HG03354 (cell line): Measurements from ENCODE around the gene PTPN20.

Experiments
- ATAC-seq: cut with Tn5 transposase; IDR thresholded peaks from one replicate; pipeline ENCODE4 v1.9.1; 2021; ENCODE audit warnings: mild to moderate bottlenecking; ENCODE audit not compliant: unreplicated experiment, poor library complexity, severe bottlenecking

PTPN20 gene

DNA sequence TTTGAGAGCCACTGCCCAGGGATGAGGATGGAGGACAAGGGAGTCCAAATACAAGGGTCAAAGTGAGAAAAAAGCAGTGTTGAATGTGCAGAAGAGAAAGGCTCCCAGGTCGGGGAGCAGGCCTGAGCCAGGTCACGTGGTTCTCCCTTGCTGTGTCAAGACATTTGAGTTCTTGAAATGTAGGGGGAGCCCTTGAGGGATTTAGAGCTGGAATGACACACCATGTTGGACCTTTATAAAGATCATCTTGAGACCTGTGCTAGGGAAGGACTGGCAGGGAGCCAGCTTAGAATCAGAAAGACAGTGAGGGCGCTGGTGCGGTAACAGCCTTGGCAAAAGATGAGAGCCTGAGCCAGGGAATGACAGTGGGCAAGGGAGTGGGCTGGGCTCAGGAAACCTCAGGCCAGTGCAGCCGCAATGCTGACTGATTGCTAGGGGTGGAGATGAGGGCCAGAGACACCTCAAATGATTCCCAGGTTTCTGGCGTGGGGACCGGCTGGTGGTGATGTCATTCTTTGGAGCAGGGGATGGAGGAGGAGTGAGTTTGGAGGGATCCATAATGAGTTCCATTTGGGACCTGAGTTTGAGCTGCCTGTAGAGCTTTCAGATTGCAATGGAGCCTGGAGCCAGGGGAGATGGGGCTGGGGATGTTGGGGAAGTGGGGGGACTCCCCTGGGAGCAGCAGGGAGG lies 120.1 kb downstream of the PTPN20 start:
- ATAC-seq = no peak

DNA sequence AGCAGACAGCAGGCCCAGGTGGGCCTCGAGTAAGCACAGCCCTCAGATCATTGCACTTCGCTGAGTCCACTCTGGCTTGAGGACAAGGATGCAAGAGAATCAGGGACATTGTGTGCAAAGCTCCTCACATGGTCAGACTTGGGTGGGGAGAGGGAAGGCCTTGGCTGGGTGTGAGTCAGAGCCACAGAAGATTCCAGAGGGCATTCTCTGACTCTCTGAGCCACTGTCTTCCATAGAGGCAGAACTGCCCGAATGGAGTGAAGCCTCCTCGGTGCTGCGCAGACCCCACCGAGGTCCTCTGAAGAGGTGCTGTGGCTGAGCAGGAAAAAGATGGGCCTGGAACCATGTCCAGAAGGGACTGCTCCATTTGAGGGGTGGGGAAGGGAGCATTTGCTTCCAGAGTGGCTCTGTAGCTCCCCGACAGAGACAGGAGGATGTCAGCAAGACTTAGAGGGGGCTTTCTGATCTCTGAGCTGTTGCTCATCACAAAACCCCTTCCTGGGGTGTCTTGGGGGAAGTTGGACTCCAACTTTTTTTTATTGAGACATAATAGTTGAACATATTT lies 120.8 kb downstream of the PTPN20 start:
- ATAC-seq = no peak

DNA sequence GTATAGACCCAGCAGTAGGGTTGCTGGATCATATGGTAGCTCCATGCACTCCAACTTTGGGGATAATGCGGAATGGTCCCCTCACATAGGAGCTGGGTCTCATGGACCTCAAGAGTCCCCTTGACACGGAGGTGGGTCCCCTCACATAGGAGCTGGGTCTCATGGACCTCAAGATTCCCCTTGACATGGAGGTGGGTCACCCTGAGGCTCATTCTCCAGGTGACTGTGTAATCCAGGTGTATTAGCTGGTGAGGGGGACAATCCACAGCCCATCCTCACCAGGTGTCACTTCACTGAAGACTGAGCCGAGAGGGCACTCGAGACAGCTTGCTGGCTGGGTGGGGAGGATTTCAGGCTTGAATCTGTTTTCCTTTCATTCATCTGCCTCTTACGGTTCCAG lies 121.9 kb downstream of the PTPN20 start:
- no peak for ATAC-seq

DNA sequence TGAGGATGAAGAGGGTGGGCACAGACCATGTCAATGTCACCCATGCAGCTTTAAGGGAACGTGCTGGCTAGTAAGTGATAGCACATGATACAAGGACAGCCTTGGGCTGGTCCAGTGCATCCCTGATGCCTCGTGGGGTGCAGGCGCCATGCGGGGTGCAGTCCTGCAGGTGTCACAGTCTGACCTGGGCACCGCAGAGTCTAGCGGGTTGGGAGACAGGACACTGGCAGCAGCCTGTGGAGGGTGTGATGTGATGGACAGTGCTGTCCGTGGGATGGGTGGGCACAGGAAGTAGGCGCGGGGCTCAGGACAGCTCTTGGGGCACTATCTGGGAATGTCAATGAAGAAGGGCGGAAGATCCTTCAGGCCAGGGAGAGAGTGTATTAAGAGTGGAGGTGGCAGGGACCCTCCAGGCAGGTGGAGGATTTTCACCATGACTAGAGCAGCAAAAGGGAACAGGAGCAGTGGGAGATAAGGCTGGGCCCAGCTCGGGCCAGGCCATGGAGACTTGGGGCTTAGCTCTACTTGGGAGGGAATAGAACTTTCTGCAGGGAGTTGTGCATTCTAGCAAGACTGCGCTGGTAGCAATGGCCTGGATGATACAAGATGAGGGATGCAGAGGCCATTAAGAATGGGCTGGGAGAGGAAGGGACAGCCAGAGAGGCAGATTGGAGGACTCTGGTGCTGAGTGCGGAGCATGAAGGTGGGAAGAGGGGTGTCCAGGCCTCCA lies 122.5 kb downstream of the PTPN20 start:
- no peak for ATAC-seq

DNA sequence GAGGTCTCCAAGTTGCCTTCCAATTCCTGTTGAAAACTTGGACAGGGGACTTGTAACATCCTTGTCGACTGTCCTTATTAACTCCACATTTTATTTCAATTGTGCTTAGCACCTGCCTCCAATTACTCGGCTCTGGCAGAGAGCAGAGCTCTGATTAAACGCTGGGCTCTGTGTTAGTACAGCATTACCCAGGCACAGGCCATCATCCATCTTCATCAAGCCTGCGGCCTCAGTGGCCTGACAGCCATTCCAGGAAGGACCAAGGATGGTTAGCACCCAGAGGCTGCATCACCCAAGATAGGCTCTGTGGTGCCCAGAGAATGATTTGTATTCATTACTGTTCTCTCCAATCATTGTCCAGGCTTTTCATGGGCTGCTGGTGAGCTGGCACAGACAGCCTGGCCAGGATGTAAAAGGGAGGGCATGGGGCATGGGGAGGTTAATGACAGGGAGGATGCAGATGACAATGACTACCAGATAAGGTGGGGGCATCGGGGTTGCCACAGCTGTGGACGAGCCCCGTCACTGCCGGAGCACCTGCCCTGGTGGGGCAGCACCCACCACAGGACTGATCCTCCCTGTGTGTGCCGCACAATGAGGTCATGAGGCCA lies 123.3 kb downstream of the PTPN20 start:
- no peak for ATAC-seq

DNA sequence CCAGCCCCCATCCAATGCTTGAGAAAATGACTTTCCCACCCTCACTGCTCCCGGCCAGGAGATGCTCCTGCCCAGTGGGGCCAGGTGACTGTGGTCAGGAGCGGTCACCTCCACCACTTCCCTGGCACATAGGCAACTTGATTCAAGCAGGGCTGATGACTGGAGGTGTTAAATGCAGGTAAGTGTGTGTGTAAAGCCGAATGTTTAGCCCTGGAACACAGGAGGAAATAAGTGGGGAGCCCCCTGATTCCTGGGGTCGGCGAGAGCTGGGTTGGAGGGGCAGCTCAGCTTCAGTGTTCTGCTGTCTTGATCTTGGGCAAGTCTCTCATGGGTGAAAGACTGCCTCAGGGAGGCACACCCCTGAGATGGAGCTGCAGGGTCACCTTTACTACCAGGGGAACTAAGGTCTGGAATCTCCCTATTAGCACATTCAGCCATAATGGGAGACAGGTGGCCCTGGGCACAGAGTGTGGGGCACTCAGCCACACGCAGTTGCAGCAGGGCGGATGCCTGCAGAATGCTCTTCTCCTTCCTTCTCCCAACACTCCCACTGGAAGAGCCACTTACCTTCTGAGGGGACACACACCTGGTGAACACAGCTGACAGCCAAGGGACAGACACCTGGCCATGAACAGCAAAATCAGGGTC lies 124.1 kb downstream of the PTPN20 start:
- no peak for ATAC-seq

DNA sequence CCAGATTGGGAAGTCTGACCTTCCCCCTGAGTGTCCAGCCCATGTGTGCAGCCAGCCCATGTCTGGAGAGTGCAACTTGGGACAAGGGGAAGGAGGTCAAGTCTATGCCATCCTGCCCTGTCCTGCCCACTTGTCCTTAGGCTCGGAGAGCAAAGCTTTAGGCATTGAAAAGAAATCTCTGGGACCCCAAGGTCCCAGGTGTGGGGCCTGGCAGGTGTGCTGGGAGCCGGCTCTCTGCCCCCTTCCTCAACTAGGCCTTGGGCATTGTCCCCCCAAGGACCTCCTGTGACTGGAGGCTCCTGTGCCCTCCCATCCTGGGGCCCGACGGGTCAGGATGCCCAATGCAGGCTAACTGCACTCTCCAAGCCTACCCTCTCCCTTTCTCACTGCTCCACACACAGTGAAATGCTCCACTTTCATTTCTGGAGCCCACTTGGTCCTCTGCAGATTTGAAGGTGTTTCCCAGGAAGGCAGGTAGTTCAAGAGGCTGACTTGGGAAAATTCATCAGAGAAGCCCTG lies 124.7 kb downstream of the PTPN20 start:
- no peak for ATAC-seq

DNA sequence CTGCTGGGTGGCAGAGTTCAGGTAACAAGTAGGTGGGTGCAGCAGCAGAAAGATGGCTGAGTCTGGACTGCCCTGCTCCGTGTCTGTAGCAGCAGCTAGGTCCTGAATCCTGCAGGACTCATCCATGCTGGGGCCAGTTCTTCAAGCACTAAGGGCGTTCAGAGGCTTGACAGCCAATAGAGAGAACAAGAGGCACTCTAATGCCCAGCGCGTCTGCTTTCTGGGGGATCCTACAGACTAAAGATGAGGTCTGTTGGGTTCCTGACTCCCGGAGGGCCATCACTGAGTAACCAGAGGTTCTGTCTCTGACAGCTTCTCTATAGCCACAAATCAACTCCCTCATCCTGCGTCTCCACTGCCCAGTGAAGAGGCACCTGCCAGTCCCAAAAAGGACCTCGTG lies 125.5 kb downstream of the PTPN20 start:
- ATAC-seq = no peak

DNA sequence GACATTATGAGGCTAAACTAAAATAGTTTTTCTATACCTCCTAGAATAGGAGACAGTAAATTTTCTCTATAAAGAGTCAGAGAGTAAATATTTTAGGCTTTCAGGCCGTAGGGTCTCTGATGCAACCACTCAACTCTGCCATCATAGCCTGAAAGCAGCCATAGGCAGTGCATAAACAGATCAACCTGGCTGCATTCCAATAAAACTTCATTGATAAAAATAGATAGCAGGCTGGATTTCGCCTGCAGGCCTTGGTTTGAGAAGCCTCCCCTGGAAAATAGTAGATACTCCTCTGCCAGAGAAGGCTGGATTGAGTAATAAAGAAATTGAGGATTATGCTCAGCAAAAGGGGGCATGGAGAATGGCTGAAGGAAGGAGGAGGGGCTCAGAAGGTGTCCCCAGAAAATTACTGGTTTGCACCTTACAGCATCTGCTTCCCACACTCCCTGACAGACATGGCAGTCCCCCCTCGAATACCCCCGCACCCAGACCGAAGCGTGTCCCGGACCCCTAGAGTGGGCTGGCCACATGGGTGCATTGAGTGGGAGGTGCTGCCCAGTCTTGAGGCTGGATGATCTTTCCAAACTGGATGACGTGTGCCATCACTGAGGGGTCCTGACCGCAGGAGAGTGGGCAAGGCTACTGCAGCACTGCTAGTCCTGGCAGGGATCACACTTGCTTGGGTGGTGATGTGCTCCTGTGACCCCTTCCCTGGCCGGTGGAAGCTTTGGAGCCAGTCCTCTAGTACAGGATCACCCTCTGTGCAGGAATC lies 126.6 kb downstream of the PTPN20 start:
- ATAC-seq = no peak

DNA sequence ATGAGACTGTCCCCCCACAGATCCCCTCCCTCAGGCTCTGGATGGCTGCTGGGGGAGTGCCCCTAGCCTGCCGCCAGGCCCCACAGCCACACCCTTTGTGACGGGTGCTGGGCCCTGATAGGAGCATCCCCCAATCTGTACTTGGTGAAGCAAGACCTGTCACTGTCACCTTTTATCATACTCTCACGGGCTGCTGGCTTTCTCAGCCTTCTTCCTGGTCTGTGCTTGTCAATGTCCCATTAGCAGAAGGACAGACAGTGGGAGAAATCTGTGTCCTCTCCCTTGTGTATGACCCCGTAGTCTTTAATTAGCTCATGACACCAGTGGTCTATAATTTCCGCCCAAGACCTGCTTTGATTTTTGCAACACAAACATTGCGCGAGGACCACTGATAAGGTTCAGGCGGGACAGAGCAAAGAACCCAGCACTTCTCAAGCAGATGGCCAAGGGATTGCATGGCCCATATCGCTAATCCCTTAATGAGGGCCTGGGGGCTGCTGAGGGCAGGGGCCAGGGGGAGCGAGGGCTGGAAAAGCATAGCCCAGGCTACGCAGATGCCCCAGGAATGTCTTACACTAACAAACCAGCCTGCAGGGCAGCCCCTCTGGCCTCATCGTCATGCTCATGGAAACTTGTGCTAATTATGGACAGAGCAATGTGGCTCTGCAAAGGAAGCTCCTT lies 127.8 kb downstream of the PTPN20 start:
- no peak for ATAC-seq

DNA sequence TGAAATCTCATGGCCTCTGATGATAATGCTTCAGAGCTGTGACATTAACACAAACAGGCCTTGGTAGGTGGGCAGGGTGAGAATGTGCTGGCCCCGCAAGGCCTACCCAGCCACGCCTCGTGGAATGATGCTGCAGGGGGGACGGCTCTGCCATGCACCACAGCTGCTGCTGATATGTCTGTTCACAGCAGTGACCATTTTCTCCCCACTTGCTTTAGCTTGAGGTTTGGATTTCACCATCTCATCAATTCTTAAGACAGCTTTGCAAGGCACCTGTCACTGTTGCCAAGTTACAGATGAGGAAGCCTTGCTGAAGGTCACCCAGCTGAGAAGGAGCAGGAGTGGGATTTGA lies 128.3 kb downstream of the PTPN20 start:
- ATAC-seq = no peak

DNA sequence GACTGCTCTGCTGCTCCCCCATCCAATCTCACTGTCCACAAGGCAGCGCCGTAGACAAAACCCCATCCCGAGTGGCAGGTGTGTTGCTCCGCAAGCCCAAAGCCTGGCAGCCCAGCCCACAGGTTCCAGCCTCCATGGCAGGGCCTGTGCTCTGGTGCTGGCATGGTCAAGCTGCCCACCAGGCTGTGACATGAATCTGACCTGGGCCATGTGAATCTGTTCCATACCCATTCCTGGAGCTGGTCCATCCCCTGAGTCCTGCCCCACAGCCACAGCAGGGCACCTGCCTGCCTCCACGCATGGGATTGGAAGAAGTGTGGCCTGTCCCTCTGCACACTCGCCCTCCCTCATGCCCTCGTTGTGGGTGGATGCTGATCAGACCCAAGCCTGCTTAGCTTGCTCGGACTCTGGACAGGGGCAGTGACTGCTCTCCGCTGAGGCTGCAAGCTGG lies 128.8 kb downstream of the PTPN20 start:
- no peak for ATAC-seq

DNA sequence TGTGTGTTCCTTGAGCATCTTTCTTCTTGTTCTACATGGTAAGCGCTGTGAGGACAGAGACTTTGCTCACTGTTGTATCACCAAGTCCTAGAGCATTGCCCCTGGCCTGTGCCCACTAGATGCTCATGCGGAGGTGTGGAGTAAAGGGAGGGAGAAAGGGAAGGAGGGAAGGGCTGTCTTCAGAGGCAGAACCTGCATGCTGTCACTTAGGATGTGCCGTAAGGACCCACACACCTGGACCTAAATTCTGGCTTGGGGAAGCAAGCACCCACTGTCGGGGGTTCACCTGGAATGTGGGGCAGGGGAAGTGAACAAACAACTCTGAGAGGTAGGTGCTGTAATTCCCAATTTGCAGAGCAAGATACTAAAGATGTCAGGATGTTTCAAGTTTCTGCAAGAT lies 129.5 kb downstream of the PTPN20 start:
- no peak for ATAC-seq

DNA sequence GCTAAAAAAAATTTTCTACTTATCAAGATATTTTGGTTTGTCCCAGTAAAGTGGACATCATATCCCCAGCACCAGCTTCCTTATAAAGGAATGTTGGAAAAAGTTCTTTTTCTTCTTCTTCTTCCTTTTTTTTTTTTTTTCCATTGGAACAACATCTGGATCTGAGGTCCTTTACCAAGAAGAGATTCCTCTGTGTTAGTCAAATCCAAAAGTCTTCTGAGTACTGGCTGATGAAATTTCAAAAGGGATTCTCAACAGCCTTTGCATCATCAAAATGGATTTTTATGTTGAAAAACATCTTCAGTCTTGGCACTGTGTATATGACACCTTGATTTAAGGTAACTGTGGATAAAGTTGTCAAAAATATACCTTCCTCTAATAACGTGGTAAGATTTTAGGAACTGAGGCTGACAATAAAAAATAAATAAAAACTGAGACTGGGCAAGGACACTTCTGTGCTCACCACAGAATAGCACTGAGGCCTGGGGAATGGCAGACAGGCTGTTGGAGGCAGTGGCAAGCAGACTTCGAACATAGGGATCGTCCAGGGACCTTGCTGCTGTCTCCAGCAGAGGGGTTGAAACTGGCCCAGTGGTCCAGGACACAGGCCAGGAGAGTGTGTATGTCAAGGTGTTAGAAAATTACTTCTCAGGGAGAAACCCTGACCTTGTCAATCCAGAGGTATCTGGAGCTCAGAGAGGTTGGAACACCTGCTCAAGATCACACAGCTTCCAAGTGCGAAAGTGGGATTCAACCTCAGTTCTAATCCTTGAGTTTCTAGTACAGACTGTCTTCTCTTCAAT lies 130.4 kb downstream of the PTPN20 start:
- no peak for ATAC-seq

DNA sequence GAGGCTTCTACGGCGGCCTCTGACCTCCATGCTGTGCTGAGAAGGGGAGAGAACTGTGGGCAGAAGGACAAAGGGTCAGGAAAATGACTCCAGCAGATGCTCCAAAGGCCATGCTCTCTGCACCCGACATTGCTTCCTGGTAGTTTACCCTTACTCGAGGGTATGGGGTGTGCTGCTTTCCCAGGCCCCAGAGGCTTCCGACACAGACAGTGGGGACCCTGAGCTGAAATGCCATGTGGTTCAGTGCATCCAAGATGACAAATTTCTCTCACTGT lies 130.9 kb downstream of the PTPN20 start:
- no peak for ATAC-seq

DNA sequence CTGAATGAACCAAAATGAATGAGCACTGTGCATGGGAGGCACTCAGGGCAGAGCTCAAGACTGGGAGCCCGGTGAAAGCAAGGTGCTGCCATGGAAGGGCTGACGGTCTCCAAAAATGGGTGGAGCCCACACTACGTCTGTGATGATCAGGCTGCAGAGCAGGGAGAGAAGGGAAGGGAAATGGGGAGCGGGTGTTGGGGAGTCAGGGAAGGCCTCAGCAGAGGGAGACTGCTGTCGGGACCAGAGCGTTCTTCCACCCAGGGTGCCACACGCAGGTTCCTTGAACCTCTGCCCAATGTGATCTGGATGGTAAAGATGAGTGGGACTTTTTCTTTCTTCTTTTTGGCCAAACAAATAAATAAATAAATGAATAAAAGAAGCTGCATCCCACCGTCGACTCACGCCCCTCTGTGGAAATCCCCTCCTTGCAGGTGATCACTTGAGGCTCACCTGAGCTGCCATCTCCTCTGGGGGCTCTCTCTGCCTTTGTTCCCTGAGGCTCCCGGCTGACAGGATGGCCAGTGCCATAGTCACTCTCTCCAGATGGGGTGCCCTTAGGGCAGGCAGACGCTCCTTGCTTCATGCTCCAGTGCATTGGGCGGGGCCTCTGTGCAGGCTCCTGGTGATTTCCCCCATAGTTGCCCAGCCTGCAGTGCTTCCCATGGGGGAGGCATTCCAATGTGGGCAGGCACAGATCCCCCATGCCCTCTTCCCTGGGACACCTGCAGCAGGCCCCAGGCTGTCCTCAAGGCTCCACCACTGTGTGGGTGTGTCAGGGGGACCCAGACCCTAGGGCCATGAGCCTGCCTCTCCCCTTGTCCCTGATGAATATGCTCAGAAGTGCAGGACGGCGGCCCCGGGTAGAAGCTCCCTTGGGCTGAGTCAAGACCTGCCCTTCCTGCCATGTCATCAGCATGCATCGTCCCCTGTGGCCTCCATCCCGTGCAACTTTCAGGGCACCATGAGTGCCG lies 131.8 kb downstream of the PTPN20 start:
- no peak for ATAC-seq

DNA sequence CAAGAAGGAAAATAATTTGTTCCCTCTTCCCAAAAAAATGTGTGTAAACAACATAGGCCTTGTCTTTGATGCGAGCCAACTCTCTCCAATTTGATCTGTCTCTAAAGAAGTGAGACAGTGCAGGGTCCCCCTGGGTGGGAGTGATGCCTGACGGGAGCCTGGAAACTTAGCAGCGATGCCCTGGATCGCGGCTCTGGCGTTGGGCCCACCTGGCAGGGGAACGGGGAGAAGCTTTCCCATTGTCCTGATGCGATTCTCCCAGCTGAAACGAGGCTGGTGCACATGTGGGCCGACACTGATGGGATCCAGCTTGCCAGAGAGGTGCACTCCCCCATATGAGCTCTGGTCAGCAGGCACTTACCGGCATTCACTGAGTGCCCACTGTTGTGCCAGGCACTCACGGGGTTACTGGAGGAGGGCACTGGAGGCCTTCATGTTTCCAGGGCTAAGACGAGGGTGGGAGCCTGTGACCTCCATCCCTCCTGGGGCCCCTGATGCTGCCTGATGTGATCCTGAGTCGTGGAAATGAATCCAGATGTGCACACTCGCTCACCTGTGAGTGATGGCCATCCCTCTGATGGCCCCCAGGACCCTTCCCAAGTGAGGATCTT lies 132.8 kb downstream of the PTPN20 start:
- no peak for ATAC-seq
